HG02870 (cell line): ENCODE data around the gene NDRG4.

Source experiments
- ATAC-seq: cut with Tn5 transposase; IDR thresholded peaks from one replicate; pipeline ENCODE4 v1.9.1; 2021; ENCODE audit warnings: mild to moderate bottlenecking, moderate library complexity; ENCODE audit not compliant: unreplicated experiment

The NDRG4 gene

DNA sequence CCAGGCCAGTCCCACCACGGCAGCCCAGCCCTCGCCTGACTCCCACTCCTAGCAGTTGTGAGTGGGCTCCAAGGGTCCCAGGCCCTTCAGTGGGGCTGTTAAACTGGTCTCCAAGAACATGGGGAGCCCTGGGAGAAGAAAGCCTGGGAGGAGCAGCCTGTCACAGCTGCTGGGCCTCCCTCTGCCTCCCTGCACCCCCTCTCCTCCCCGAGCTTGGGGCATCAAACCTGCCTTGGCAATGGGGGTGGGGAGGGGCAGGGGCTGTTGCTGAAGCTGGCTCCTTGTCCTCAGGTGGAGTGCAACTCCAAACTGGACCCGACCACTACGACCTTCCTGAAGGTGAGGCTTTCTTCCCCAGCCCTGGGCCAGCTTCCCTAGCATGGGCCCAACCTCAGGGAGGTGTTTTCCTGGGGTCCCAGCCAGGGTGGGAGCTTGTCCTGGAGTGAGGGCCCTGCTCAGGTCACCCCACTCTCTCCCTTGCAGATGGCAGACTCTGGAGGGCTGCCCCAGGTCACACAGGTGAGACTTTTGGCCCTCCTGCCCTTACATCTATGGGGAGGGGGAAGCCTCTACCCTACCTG is 8.8 kb downstream of the NDRG4 start:
- no peak for ATAC-seq

DNA sequence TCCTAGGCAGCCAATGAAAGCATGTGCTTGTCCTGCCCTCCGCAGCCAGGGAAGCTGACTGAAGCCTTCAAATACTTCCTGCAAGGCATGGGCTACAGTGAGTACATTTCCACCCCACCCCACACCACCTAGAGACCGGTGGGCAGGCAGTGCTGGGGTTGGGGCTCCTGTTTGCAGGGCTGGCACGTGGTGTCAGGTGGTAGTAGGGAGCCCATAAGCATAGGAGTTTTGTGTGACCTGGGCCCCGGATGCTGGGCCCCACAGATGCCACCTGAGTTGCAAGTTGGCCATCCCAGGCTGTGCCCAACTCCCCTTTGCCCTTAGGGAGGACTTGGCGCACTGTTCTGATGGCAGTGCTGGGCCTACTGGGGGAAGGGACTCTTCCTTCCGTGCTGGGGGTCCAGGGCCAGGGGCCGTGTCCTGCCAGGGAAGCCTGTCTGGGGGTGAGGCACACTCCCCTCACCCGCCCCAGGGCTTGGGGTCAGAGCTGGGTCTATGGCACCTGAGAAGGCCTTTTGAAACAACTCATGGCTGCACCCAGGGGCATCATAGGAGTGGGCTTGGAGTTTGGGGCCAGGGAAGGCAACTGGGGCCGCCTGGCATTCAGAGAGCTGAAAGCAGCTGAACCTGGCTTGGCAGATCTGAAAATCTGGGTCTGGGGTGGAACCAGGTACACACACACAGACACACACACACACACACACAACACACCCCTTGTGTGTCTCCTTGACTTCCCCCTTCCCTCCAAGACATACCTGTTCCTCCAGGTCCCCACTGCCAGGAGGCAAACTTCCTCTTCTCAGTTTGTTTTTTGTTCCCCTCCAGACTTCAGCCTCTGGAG is 9.5 kb downstream of the NDRG4 start:
- ATAC-seq = no peak

DNA sequence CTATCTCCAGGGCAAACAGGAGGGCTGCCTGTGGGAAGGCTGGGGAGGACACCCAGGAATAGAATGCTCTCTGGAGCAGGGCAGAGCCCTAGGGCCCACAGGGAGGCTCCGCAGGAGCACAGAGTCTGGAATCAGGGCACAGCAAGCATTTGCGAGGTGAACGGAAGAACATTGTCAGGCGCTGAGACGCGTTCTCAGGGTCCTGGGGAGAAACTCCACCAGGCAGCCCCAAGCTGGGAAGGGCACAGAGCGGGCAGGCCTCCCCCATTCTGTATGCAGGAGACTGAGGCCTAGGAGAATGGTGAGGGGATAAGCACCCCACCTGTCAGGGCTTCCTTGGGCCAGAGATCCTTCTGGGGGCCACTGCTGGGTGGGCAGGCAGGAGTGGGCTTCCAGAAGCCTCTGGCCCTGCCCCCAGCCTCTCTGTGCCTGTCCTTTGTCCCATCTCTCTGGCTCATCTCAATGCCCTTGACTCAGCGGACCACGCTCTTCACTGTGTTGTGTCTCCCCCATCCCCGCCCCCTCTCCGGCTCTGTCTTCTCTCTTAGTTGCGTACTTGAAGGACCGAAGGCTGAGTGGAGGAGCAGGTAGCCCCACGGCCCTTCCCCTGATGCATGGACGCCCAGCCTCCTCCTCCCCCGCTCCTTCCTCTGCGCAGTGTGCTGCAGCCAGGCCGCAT is 10.3 kb downstream of the NDRG4 start:
- ATAC-seq = no peak

DNA sequence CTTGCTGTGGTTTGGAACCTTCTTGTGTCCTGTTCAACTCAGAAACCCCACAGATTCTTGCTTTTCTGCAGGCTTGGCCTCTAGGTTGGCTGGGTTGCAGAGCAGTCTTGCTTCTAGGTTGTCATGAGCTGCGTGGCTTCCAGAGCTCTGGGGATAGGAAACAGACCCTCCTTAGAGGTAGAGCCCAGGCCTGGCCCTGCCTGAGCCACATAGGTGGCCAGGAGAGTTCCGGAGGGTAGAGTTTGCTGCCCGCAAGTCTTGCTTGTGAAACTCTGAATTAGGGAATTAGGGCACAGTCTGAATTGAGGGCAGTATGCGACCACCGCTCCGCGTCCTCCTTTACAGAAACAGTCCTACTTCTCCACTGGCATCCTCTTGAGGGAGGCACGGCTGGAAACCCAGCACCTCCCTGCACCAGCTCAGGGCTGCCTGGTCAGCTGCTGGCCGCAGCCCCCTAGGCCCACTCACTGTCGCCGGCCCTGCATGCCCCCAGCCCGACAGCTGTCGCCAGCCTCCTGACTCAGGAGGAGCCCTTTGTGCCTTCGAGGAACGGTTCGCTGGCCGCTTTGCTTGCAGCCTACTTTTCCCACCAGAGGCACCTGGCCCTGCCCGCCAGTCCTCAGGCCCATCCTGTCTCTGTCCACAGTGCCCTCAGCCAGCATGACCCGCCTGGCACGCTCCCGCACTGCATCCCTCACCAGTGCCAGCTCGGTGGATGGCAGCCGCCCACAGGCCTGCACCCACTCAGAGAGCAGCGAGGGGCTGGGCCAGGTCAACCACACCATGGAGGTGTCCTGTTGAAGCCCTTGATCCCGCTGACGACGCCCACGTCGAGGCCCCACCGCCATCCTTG is 11.1 kb downstream of the NDRG4 start:
- no peak for ATAC-seq

DNA sequence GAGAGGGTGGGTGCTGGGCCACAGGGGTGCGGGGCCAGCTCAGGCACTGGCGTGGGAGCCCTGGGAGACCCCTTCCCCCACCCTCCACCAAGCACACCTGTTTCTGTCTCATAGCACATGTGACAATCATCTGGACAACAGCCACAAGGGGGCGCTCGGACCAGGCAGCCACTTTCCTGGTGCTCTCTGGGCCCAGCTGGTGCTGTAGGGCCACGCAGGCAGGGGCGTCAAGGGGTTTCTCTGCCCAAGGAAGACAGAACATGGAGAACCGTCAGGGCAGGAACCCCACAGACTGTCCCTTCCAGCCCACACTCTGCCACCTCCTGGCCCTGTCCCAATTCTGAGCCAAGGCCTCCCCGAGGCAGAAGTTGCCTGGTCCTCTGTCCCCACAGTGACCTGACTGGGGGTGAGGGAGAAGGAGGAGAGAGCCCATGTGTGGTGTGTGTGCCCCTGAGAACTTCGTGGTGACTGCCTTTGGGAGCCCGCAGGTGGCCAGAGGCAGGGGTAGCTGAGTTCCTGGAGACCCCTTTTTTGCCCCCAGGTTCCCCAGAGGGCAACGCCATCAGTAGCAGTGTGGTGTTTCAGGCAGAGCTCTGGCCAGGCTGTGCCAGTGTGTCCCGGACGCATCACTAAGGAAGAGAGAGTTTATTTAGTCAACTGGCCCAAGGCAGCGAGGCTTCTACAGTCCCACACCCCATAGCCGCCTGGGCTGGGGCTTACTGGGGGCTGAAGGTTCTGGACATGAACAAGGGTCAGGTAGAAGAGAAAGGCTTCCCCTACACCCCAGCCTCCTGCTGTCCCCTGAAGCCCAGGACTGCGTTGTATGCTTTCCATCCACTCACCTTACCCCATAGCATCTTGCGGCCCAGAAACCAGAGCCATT is 12.2 kb downstream of the NDRG4 start:
- ATAC-seq = peak; percentile 40

DNA sequence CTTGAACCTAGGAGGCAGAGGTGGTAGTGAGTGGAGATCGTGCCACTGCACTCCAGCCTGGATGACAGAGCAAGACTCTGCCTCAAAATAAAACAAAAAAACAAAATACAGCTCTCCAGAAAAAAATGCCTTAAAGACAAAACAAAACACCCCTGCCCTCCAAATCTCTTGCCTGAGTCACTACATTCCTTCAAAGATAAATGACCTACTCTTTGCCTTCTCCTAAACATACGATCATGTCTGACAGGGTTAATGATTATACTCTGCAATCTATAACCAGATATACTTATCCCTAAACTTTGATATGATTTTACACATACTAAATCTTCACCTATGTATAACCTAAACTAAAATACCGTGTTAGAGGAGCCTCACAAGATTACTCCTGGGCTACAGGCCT is 13.9 kb downstream of the NDRG4 start:
- ATAC-seq = no peak

DNA sequence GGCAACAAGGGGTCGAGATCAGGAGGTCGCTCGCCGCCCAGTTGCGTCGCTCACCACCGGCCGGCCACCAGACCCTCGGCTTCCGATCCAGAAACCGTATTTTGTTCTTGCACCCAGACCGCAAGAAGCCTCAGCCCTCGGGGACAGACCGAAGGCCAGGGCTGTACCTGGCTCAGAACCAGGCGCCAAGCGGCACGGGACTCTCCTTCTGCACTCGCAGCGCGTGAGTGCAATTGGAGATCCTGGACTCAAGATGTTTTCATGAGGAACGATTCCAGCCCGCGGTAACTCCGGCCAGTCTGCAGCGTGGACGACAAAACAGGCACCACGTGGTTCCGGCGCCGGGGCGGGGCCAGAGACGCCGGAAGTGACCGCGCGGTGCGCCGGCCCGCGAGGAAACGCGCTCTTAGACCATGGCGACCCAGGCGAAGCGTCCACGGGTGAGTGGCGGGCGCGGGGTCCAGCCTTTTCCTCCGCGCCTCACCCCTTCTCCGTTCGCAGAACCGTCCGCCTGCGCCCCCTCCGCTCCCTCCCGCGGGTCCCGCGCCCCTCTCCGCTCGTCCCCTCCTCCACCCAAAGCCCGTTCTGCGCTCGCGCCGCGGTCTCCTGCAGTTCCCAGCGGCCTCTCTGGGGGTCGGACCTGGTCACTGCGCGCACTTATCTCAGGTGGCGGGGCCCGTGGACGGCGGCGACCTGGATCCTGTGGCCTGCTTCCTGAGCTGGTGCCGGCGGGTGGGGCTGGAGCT is 15.4 kb downstream of the NDRG4 start, which contains the start of gene SETD6:
Gene SETD6 (plus strand): TSS at position 393 of the 746 bp plus-strand sequence. CDS start 21 bp downstream, at position 414.
- peak; percentile 64 for ATAC-seq

DNA sequence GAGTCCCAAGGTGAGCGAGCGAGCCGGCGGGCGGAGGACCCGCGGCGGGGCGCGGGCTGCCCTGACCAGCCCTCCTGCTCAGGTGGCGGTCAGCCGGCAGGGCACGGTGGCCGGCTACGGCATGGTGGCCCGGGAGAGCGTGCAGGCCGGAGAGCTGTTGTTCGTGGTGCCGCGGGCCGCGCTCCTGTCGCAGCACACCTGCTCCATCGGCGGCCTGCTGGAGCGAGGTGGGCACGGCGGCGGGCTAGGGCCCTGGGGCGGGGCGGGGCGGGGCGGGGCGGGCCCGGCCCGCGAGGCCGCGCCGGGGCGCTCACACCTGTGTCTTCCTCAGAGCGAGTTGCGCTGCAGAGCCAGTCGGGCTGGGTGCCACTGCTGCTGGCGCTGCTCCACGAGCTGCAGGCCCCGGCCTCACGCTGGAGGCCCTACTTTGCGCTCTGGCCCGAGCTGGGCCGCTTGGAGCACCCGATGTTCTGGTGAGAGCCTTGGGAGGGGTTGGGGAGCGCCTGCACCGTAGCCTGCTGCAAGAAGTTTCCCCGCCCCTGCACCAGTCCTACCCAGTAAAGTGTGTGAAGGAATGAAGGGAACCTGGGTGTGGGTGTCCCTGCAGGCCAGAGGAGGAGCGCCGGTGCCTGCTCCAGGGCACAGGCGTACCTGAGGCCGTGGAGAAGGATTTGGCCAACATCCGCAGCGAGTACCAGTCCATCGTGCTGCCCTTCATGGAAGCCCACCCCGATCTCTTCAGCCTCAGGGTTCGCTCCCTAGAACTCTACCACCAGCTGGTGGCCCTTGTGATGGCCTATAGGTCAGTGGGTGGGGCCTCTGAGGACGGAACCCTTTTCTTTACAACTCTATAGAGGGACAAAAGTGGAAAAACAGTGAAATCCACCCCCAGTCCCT is 16.2 kb downstream of the NDRG4 start:
- peak; percentile 22 for ATAC-seq

DNA sequence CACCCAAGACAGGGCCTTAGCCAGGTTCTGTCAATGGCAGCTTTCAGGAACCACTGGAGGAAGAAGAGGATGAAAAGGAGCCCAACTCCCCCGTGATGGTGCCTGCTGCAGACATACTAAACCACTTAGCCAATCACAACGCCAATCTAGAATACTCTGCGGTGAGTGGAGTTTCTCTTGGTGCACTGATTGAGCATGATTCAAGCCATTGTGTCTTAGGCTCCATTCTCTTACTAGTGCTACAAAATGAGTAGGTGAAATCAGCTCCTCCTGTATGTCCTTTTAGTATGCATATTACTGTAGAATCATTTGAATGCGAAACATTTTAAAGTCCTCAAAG is 16.8 kb downstream of the NDRG4 start:
- no peak for ATAC-seq

DNA sequence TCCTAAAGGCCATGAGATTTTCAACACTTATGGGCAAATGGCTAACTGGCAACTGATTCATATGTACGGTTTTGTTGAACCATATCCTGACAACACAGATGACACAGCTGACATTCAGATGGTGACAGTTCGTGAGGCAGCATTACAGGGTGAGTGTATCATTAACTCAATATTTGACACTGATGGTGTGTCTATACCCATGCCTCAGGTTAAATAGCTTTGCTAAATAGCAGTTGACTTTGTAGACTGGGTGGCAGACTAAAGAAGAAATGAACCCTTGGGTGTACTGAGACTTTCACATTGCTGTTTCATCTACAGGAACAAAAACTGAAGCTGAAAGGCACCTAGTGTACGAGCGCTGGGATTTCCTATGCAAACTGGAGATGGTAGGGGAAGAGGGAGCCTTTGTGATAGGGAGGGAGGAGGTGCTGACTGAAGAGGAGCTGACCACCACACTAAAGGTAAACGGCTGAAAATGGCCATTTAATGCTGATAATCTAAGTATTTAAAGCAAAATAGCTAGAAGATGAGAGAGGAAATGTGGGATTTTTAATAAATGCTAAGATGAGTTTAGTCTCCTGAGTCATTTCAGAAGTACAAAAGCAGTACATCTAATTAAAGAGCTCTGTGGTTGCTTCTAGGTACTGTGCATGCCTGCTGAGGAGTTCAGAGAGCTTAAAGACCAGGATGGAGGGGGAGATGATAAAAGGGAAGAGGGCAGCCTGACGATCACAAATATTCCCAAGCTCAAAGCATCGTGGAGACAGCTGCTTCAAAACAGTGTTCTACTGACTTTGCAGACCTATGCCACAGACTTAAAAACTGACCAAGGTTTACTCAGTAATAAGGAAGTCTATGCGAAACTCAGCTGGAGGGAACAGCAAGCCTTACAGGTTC is 18.4 kb downstream of the NDRG4 start:
- ATAC-seq = peak; percentile 48

DNA sequence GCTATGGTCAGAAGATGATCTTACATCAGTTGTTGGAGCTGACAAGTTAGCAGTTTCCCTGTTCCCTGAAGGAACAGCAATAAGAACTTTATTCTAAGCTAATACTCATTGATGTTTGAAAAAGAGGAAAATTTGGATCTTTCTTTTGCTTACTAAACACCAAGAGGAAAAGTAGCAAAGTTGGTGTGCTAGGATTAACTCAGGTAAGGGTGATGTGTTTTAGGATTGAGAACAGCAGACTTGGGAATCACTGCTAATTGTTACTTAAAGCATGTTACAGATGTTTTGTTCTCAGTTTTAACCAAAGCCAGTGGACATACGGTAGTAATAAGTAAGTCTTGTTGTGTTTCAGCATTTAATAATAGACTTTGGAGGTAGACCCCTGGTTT is 19.0 kb downstream of the NDRG4 start:
- no peak for ATAC-seq

DNA sequence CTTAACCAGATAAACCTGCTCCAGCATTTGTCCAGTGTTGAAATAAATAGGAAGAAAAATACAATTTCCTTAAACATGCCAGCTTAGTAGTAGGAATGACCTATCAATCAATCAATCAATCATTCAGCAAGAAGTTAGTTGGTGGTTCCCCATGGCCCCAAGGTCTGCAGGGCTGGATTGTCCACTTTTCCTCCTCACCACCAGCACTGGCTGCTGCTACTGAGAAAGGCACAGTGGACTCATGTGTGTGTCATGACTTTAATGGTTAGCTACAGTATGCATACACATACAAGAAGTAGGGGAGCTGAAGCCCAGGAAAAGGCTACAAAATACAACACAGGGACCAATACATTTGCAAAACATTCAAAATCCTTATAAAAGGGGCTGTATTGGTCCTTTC is 19.8 kb downstream of the NDRG4 start:
- ATAC-seq = no peak

DNA sequence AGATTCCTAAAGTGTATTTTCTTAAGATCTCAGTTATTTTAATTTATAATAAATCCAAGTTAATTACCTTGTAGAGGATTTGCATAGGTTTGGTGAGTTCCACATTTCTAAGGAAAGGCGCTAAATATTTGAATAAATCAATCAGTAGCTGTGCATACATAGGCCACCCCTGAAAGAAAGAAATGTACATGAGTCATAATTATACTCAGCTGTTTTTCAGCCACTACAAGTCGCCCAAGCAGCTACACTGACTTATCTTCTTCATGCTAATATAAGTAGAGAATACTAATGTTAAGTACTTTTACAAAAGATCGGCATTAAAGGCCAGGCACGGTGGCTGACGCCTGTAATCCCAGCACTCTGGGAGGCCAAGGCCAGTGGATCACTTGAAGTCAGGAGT is 30.2 kb downstream of the NDRG4 start:
- no peak for ATAC-seq

DNA sequence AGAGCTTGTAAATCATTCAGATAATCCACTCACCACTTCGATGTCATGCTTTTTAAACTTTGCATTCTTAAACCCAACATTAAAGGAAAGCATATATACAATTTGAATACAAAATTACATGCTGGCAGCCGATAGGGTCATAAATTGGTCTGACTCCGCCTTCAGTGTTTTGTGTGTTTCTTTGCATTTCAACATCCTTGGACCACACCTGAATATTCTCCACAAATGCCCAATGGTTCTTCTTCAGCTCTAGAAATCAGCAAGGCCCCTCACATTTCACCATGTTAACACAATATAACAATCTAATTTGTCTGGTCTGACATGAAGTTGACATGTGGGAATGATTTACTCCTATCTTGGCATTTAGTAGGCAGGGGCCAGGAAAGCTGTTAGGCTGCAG is 32.5 kb downstream of the NDRG4 start:
- ATAC-seq = no peak

DNA sequence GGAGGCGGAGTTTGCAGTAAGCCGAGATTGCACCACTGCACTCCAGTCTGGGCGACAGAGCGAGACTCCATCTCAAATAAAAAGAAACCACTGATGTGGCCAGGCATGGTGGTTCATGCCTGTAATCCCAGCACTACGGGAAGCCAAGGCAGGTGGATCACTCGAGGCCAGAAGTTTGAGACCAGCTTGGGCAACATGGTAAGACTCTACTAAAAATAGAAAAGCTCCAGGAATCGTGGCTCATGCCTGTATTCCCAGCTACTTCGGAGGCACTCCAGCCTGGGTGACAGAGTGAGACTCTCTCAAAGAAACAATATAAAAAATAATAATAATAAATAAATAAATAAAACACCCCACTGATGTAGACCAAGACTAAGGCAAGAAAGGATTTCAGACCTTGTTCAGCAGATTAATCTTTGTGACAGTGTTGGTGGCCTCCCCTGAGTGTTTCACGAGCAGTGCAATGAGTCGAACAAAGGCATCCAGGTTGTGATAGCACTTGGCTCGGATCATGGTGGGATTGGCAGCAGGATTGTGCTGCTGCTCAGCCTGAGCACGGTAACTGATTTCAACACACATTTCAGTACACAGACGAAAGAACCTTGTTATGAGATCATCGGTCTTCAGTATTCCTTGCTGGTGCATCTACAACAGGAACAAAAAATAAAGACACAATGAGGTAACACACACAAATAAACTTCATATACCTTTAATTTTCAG is 34.0 kb downstream of the NDRG4 start:
- ATAC-seq = no peak

DNA sequence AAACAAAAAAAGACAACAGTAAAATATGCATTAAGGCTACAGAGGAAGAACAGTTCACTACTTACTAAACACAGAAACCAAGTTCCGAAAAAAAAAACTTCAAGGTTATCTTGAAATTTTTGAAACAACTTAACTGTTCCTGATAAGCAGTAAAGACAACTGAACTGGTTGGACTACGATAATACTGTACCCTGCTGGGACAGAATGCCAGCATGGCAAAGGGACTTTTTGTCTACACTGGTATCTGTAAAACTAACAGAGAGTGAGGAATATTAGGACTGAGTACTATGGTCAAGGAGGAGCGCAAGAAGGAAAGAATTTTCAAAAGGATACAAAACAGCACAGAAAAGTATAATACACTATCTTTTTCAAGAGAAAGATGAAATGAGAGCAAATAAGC is 35.2 kb downstream of the NDRG4 start:
- no peak for ATAC-seq

DNA sequence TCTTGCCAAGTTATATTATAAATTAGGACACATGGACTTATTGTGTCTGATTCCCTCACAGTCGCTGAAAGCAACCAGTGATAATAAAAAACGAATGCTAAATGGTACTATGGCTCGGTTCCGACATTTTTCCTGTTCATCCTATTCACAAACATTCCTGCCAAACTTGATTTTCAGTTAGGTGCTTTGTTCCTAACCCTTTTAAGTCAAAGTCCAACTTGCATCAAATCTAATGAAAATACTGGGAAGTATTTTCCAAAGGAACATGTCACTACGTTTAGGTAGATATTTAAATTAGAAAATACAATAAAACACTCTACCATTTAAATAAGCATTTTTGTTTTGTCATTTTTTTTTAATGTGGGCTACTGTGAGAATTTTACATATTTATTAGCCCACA is 36.3 kb downstream of the NDRG4 start:
- ATAC-seq = no peak
